ENCODE results near the gene ZFYVE9.

ZFYVE9 gene

GRCh38 chr1:52243221-52243987 is 101.5 kb downstream of the ZFYVE9 start:
- TF ChIP-seq CTCF (IDR thresholded peaks at IDR 0.05; ENCODE audit: low read depth, low read length, missing control alignments): no peak
- no peak for DNase-seq (ENCODE audit: low read depth)
- H3K4me3 ChIP-seq (ENCODE audit: low read depth, low read length): no peak overlapping the region

GRCh38 chr1:52249831-52250230 is 107.9 kb downstream of the ZFYVE9 start:
- DNase-seq (ENCODE audit: low read depth): no peak
- no peak overlapping the region for H3K4me3 ChIP-seq (ENCODE audit: low read depth, low read length)
- no peak for TF ChIP-seq CTCF (IDR thresholded peaks at IDR 0.05; ENCODE audit: low read depth, low read length, missing control alignments)

- no peak for DNase-seq (ENCODE audit: low read depth)
- no peak for TF ChIP-seq CTCF (IDR thresholded peaks at IDR 0.05; ENCODE audit: low read depth, low read length, missing control alignments)
- H3K4me3 ChIP-seq (ENCODE audit: low read depth, low read length): no peak overlapping the region
Measured at GRCh38 chr1:52253421-52253820, 111.5 kb downstream of the ZFYVE9 start.

- DNase-seq (ENCODE audit: low read depth): no peak
- no peak for TF ChIP-seq CTCF (IDR thresholded peaks at IDR 0.05; ENCODE audit: low read depth, low read length, missing control alignments)
Measured at GRCh38 chr1:52259886-52260285, 118.0 kb downstream of the ZFYVE9 start.

GRCh38 chr1:52263153-52263910 is 121.4 kb downstream of the ZFYVE9 start:
- TF ChIP-seq CTCF (IDR thresholded peaks at IDR 0.05; ENCODE audit: low read depth, low read length, missing control alignments): no peak
- DNase-seq (ENCODE audit: low read depth): no peak
- no peak overlapping the region for H3K4me3 ChIP-seq (ENCODE audit: low read depth, low read length)

More at GRCh38 chr1:52259886-52260285, 118.0 kb downstream of the ZFYVE9 start:
- no peak overlapping the region for H3K4me3 ChIP-seq (ENCODE audit: low read depth, low read length)

GRCh38 chr1:52264530-52265115 is 122.7 kb downstream of the ZFYVE9 start:
- H3K4me3 ChIP-seq (ENCODE audit: low read depth, low read length): no peak overlapping the region
- TF ChIP-seq CTCF (IDR thresholded peaks at IDR 0.05; ENCODE audit: low read depth, low read length, missing control alignments): no peak
- DNase-seq (ENCODE audit: low read depth): no peak
